IMR-90 (cell line): ENCODE results near the gene UBA52. TPM values are rescaled to one million over a fixed set of nuclear protein-coding genes. Genes with fewer than 3 reads are reported as not detected.

ENCODE experiments used
- ATAC-seq: fragments of 200-7000 bp; cut with Tn5 transposase; 2 replicates; pipeline ENCODE4 v1.9.1; 2020; ENCODE audit warnings: low read depth, mild to moderate bottlenecking, moderate library complexity
- BruUV-seq: library from RNA; stranded (reverse); fragments of 400-500 nt; replicated peaks from 2 replicates; lab custom pipeline; 2021; lab: Mats Ljungman, UMichigan
- CTCF ChIA-PET: fragments of 300-600 bp; formaldehyde crosslinking; extraction: SDS; loops from one replicate; lab custom pipeline; 2021; ENCODE audit warnings: antibody characterized with exemption; lab: Yijun Ruan, JAX
- POLR2A ChIA-PET: fragments of 300-600 bp; sonication (Branson Sonifier 250); formaldehyde crosslinking; loops from one replicate; lab custom pipeline; 2022; ENCODE audit warnings: antibody characterized with exemption; ENCODE audit not compliant: unreplicated experiment; lab: Charles Lee
- DNase-seq: peaks from one replicate; pipeline ENCODE4 v3.0.0; 2013
- H2AFZ ChIP-seq: replicated peaks from 2 replicates; pipeline ENCODE3; 2013; ENCODE audit warnings: low read length, mild to moderate bottlenecking; ENCODE audit not compliant: poor library complexity
- H2AK5ac ChIP-seq: 2 replicates; pipeline ENCODE4 v1.6.1; 2013; ENCODE audit warnings: low read depth, low read length, inconsistent platforms
- H2AK9ac ChIP-seq: replicated peaks from 2 replicates; pipeline ENCODE3; 2013; ENCODE audit warnings: mild to moderate bottlenecking, low read depth, low read length, moderate library complexity; ENCODE audit not compliant: poor library complexity
- H2BK120ac ChIP-seq: 2 replicates; pipeline ENCODE4 v1.6.1; 2013; ENCODE audit warnings: low read depth, low read length, inconsistent platforms
- H2BK15ac ChIP-seq: 3 replicates; pipeline ENCODE4 v1.6.1; 2013; ENCODE audit warnings: low read depth, low read length, inconsistent platforms
- H2BK20ac ChIP-seq: 2 replicates; pipeline ENCODE4 v1.6.1; 2013; ENCODE audit warnings: low read depth, mild to moderate bottlenecking, inconsistent platforms, low read length, moderate library complexity
- H2BK5ac ChIP-seq: 2 replicates; pipeline ENCODE4 v1.6.1; 2013; ENCODE audit warnings: mild to moderate bottlenecking, low read depth, low read length, inconsistent platforms; ENCODE audit not compliant: poor library complexity, severe bottlenecking
- H3K14ac ChIP-seq: replicated peaks from 2 replicates; pipeline ENCODE4 v1.6.1; 2013; ENCODE audit warnings: low read depth, low read length, inconsistent platforms
- H3K18ac ChIP-seq: 2 replicates; pipeline ENCODE4 v1.6.1; 2013; ENCODE audit warnings: low read depth, low read length, control low read depth
- H3K23ac ChIP-seq: 2 replicates; pipeline ENCODE4 v1.6.1; 2013; ENCODE audit warnings: low read depth, low read length, inconsistent platforms
- H3K27ac ChIP-seq: 2 replicates; pipeline ENCODE4 v1.5.1; 2013; ENCODE audit warnings: mild to moderate bottlenecking, control low read depth, low read length; ENCODE audit not compliant: insufficient read depth
- H3K27me3 ChIP-seq: 2 replicates; pipeline ENCODE4 v1.6.1; 2013; ENCODE audit warnings: low read length; ENCODE audit not compliant: control insufficient read depth, insufficient read depth
- H3K36me3 ChIP-seq: 2 replicates; pipeline ENCODE4 v1.6.1; 2013; ENCODE audit warnings: low read length, mixed read lengths; ENCODE audit not compliant: control insufficient read depth, insufficient read depth
- H3K4ac ChIP-seq: 2 replicates; pipeline ENCODE4 v1.6.1; 2013; ENCODE audit warnings: low read depth, low read length, inconsistent platforms
- H3K4me1 ChIP-seq: 2 replicates; pipeline ENCODE4 v1.6.1; 2013; ENCODE audit warnings: low read length, mixed read lengths; ENCODE audit not compliant: control insufficient read depth, insufficient read depth
- H3K4me2 ChIP-seq: 2 replicates; pipeline ENCODE4 v1.6.1; 2013; ENCODE audit warnings: low read depth, mild to moderate bottlenecking, control low read depth, low read length, moderate library complexity
- H3K4me3 ChIP-seq: 2 replicates; pipeline ENCODE4 v1.5.1; 2013; ENCODE audit warnings: low read depth, mild to moderate bottlenecking, control low read depth, low read length, moderate library complexity; ENCODE audit not compliant: insufficient read depth
- H3K56ac ChIP-seq: 2 replicates; pipeline ENCODE4 v1.6.1; 2013; ENCODE audit warnings: low read length, inconsistent platforms; ENCODE audit not compliant: insufficient read depth; ENCODE audit errors: extremely low read depth
- H3K79me1 ChIP-seq, 2 experiments: 2 replicates each; pipeline ENCODE4 v1.6.1; 2013; ENCODE audit warnings: low read length in 2 of 2, inconsistent platforms in 1 of 2, low read depth in 1 of 2
- H3K9ac ChIP-seq: 2 replicates; pipeline ENCODE4 v1.6.1; 2013; ENCODE audit warnings: low read depth, low read length, control low read depth
- H3K9me1 ChIP-seq: 2 replicates; pipeline ENCODE4 v1.6.1; 2013; ENCODE audit warnings: low read length, inconsistent platforms; ENCODE audit not compliant: insufficient read depth
- H3K9me3 ChIP-seq: 2 replicates; pipeline ENCODE4 v1.6.1; 2013; ENCODE audit warnings: low read length; ENCODE audit not compliant: control insufficient read depth, insufficient read depth
- H4K20me1 ChIP-seq: 2 replicates; pipeline ENCODE4 v1.6.1; 2013; ENCODE audit warnings: low read length, inconsistent platforms; ENCODE audit not compliant: insufficient read depth
- H4K5ac ChIP-seq: 2 replicates; pipeline ENCODE4 v1.6.1; 2013; ENCODE audit warnings: mild to moderate bottlenecking, low read depth, low read length, control low read depth
- H4K8ac ChIP-seq, 2 experiments: 2 replicates each; pipeline ENCODE4 v1.6.1; 2013; ENCODE audit warnings: low read depth in 2 of 2, low read length in 2 of 2, control low read depth in 1 of 2, inconsistent platforms in 1 of 2
- H4K91ac ChIP-seq: 2 replicates; pipeline ENCODE4 v1.6.1; 2013; ENCODE audit warnings: low read depth, low read length, inconsistent platforms; ENCODE audit not compliant: insufficient read depth
- BHLHE40 ChIP-seq: fragments of 150-350 bp; IDR thresholded peaks from 2 replicates; pipeline ENCODE4 v1.6.1; 2016; ENCODE audit warnings: mild to moderate bottlenecking, low read depth, low read length
- CEBPB ChIP-seq: IDR thresholded peaks from 2 replicates; pipeline ENCODE4 v1.6.1; 2012; ENCODE audit warnings: low read depth, low read length, improper control_type of control experiment
- CHD1 ChIP-seq: IDR thresholded peaks from 2 replicates; pipeline ENCODE4 v1.6.1; 2012; ENCODE audit warnings: low read depth, low read length, improper control_type of control experiment
- FOS ChIP-seq: fragments of 150-350 bp; IDR thresholded peaks from 2 replicates; pipeline ENCODE4 v1.6.1; 2016; ENCODE audit warnings: low read depth, low read length
- MAFK ChIP-seq: IDR thresholded peaks from 2 replicates; pipeline ENCODE4 v1.6.1; 2012; ENCODE audit warnings: low read depth, low read length, improper control_type of control experiment
- MAZ ChIP-seq: IDR thresholded peaks from 2 replicates; pipeline ENCODE4 v1.6.1; 2012; ENCODE audit warnings: low read depth, mild to moderate bottlenecking, low read length, improper control_type of control experiment, moderate library complexity, borderline replicate concordance
- MXI1 ChIP-seq: IDR thresholded peaks from 2 replicates; pipeline ENCODE4 v1.6.1; 2012; ENCODE audit warnings: low read depth, mild to moderate bottlenecking, low read length, moderate library complexity, borderline replicate concordance
- NFE2L2 ChIP-seq: fragments of 150-350 bp; IDR thresholded peaks from 2 replicates; pipeline ENCODE4 v1.6.1; 2016; ENCODE audit warnings: low read depth, mild to moderate bottlenecking, low read length
- POLR2A ChIP-seq: IDR thresholded peaks from 2 replicates; pipeline ENCODE4 v1.6.1; 2012; ENCODE audit warnings: mild to moderate bottlenecking, low read depth, low read length
- RAD21 ChIP-seq: IDR thresholded peaks from 2 replicates; pipeline ENCODE4 v1.6.1; 2012; ENCODE audit warnings: low read length, improper control_type of control experiment
- RCOR1 ChIP-seq: IDR thresholded peaks from 2 replicates; pipeline ENCODE4 v1.6.1; 2012; ENCODE audit warnings: mild to moderate bottlenecking, low read length, improper control_type of control experiment; ENCODE audit not compliant: insufficient replicate concordance
- RFX5 ChIP-seq: IDR thresholded peaks from 2 replicates; pipeline ENCODE4 v1.8.0; 2012; ENCODE audit warnings: low read depth, mild to moderate bottlenecking, low read length, moderate library complexity
- SMC3 ChIP-seq: fragments of 150-350 bp; IDR thresholded peaks from 2 replicates; pipeline ENCODE4 v1.6.1; 2016; ENCODE audit warnings: low read depth, mild to moderate bottlenecking, antibody characterized with exemption, low read length, moderate library complexity
- USF2 ChIP-seq: fragments of 150-350 bp; IDR thresholded peaks from 2 replicates; pipeline ENCODE4 v1.6.1; 2017; ENCODE audit warnings: mild to moderate bottlenecking, antibody characterized with exemption, low read length, low read depth
- WGBS, 2 experiments: methylation state at CpG; one replicate each; pipeline versions ENCODE4 v1.1.5 to v1.1.7; 2013; ENCODE audit warnings: missing lambda C conversion rate in 2 of 2; ENCODE audit not compliant: insufficient read length in 1 of 2; ENCODE audit errors: extremely low coverage in 2 of 2; 5-methylcytosine and 5-hydroxymethylcytosine counted together
- dilution Hi-C: fragments of 300-500 bp; cut with HindIII; formaldehyde crosslinking; loops from one replicate; pipeline ENCODE4 v1.14.3; 2018; ENCODE audit warnings: low sequenced_read_pairs; ENCODE audit not compliant: unreplicated experiment
- in situ Hi-C: fragments of 300-500 bp; cut with MboI; formaldehyde crosslinking; loops from 3 replicates; pipeline ENCODE4 v1.14.3; 2019; ENCODE audit warnings: low sequenced_read_pairs, inconsistent platforms, mixed read lengths
- intact Hi-C: fragments of 100-400 bp; cut with micrococcal nuclease; formaldehyde crosslinking; loops from 2 replicates; pipeline ENCODE4 v1.10.0; 2022
- polyA plus RNA-seq, 3 experiments: library from polyadenylated mRNA; depleted of rRNA; stranded (reverse); fragments of >200 nt; gene quantifications; 2 replicates each; pipeline ENCODE4 v1.2.3, GENCODE V29; 2012; ENCODE audit warnings: low replicate concordance in 1 of 3
- total RNA-seq: library from RNA; depleted of rRNA; stranded (reverse); fragments of >200 nt; gene quantifications from 2 replicates; pipeline ENCODE4 v1.2.3, GENCODE V29; 2012
- TF ChIP-seq, protein P1 (sequence below): conservative IDR thresholded peaks from 2 replicates; pipeline ENCODE4 v1.5.1; 2012; ENCODE audit warnings: mild to moderate bottlenecking, low read depth, low read length, improper control_type of control experiment
- TF ChIP-seq, protein P2 (sequence below): fragments of 150-350 bp; IDR thresholded peaks from 2 replicates; pipeline ENCODE4 v1.6.1; 2016; ENCODE audit warnings: low read depth, mild to moderate bottlenecking, low read length, moderate library complexity, borderline replicate concordance

The UBA52 gene
- total and polyA plus RNA-seq, 2 of the 4 experiments (the other 2 are of a cell fraction): 1,030 to 3,008 TPM

DNA sequence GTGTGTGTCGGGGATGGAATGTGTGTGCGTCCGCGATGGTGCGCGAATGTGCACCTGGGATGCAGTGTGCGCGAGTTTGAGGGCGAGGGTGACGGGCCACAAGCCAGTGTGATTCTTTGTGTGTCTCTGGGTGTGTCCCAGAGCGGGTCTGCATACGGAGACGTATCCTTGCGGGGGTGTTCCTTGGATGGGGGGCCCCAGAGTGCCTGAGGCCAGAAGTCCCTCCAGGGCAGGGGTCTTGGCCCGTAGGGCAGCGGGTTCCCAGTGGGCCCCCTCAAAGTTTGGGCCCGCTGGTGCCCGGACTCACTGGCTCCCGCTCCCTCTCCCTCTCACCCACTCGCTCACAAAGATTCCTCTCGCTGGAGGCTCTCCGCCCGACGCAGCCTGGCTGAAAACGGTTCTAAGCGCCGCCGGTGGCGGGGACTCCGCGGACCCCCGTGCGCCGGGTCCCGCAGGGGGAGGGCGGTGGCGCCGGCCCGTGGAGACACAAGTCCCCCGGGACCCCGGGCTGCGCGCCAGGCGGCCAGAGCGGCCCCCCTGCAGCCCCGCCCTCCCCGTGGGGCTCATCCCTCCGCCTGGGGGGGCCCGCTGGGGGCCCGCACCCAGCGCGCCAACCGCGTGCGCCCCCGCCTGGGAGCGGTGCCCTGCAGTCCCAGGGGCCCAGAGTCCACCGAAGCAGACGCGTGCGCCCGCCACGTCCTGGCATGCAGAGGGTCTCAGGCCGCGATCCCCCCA lies 34.1 kb downstream of the UBA52 start:
- WGBS, 2 experiments: 10% methylated on average over 34 of the region's 65 CpGs; no CpG with 5 or more reads in 1 of the 2 experiments
- ChIA-PET POLR2A (no interaction called here), CTCF (no interaction called here)
- Histone ChIP-seq H3K27ac (no peak overlapping the region), H2AFZ (no peak overlapping the region), H3K36me3 (no peaks in the 10 kb centered on the region), H3K4me2 (no peak overlapping the region), H2BK20ac (no peak overlapping the region), H2BK120ac (no peak overlapping the region), H4K20me1 (peaks cover 8% of the 10 kb centered on the region), H2BK15ac (no peak overlapping the region), H2AK9ac (peak overlapping the region; percentile 72), H3K9ac (no peak overlapping the region), H4K5ac (no peak overlapping the region), H3K27me3 (peaks cover 70% of the 10 kb centered on the region), H3K14ac (no peak overlapping the region), H3K23ac (no peak overlapping the region), H3K56ac (no peak overlapping the region), H3K9me1 (no peaks in the 10 kb centered on the region), H2AK5ac (peak overlapping the region; percentile 59; the same call in 1 of the 2 replicates), H3K4me1 (peaks cover 5% of the 10 kb centered on the region; the same call in 1 of the 2 replicates), H4K8ac (no peak overlapping the region), H3K4ac (no peak overlapping the region), H3K9me3 (no peaks in the 10 kb centered on the region), H2BK5ac (no peak overlapping the region), H3K18ac (no peak overlapping the region), H4K91ac (no peak overlapping the region), H3K4me3 (no peak overlapping the region), H3K79me1 (no peaks in the 10 kb centered on the region)
- intact Hi-C loops (no loop called here), dilution Hi-C loops (no loop called here), in situ Hi-C loops (no loop called here)
- BruUV-seq: no TSS peak
- DNase-seq (no peak), ATAC-seq (no peak)
- no peak for TF ChIP-seq CEBPB
- no peak for TF ChIP-seq MAZ
- TF ChIP-seq BHLHE40: no peak
- TF ChIP-seq, protein P1, sequence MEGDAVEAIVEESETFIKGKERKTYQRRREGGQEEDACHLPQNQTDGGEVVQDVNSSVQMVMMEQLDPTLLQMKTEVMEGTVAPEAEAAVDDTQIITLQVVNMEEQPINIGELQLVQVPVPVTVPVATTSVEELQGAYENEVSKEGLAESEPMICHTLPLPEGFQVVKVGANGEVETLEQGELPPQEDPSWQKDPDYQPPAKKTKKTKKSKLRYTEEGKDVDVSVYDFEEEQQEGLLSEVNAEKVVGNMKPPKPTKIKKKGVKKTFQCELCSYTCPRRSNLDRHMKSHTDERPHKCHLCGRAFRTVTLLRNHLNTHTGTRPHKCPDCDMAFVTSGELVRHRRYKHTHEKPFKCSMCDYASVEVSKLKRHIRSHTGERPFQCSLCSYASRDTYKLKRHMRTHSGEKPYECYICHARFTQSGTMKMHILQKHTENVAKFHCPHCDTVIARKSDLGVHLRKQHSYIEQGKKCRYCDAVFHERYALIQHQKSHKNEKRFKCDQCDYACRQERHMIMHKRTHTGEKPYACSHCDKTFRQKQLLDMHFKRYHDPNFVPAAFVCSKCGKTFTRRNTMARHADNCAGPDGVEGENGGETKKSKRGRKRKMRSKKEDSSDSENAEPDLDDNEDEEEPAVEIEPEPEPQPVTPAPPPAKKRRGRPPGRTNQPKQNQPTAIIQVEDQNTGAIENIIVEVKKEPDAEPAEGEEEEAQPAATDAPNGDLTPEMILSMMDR: no peak
- TF ChIP-seq RFX5: no peak
- no peak for TF ChIP-seq NFE2L2
- TF ChIP-seq RAD21: no peak
- TF ChIP-seq, protein P2, sequence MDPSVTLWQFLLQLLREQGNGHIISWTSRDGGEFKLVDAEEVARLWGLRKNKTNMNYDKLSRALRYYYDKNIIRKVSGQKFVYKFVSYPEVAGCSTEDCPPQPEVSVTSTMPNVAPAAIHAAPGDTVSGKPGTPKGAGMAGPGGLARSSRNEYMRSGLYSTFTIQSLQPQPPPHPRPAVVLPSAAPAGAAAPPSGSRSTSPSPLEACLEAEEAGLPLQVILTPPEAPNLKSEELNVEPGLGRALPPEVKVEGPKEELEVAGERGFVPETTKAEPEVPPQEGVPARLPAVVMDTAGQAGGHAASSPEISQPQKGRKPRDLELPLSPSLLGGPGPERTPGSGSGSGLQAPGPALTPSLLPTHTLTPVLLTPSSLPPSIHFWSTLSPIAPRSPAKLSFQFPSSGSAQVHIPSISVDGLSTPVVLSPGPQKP: no peak
- TF ChIP-seq CHD1: no peak
- no peak for TF ChIP-seq USF2
- no peak for TF ChIP-seq RCOR1
- no peak for TF ChIP-seq SMC3
- no peak for TF ChIP-seq FOS
- TF ChIP-seq MXI1: no peak
- no peak for TF ChIP-seq POLR2A
- TF ChIP-seq MAFK: no peak
